NCI-H345 treated with DMSO at 0.1 percent for 48 hours (cell line): ENCODE results near the gene EVI5.

Source experiments
- DNase-seq: peaks from one replicate; lab custom pipeline; 2025; ENCODE audit not compliant: unreplicated experiment; lab: John Stamatoyannopoulos, UW

EVI5 gene

DNA sequence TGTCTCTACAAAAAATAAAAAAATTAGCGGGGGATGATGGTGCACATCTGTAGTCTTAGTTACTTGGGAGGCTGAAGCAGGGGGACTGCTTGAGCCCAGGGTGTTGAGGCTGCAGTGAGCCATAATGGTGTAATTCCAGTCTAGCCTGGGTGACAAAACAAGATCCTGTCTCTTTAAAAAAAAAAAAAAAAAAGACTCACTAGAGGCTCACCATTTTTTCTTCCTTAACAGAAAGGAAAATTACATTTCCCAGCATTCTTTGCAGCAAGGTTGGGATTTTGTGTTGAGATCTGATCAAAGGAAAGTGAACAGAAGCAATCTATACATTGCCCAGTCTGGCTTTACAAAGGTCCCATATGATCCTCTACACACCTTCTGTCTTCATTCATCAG, 319.7 kb downstream of the EVI5 start:
- DNase-seq, result no peak

DNA sequence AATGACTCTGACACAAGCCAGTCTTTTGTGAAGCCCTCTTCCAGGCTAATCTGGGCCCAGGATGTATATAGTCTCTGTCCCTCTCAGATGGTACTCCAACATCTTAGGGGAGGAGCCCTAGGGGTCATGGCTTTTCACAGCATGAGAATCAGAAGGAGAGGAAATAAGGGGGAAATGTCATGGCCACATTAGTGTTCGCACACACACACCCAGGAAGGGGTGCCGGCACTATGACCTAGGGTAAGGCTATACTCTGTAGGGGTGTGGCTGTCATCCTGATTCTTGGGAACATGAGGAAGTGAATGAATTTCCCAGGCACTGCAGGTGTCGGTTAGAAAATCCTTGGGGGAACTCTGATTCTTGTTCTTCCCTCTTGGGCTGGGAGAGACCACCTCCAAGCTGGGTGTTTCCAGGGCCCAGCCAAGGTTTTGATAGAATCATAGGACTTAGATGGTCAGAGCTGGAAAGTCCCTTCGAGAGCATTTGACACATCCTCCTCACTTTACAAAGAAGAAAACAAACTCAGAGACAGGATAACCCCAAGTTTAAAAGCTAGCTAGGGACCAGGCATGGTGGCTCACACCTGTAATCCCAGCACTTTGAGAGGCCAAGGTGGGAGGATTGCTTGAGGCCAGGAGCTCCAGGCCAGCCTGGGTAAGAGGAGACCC, 320.2 kb downstream of the EVI5 start:
- DNase-seq, result no peak

GRCh38 chr1:92461364-92462097, 323.4 kb downstream of the EVI5 start:
- DNase-seq, result no peak

GRCh38 chr1:92459871-92460320, 325.0 kb downstream of the EVI5 start:
- DNase-seq, result no peak
